Mucosa of descending colon (tissue), 3 donors: ENCODE results near the gene MYH3. TPM values are rescaled to one million over a fixed set of nuclear protein-coding genes. Genes with fewer than 3 reads are reported as not detected.
A peak's percentile ranks its signal among the peaks of the same experiment; 100 is the strongest.

ENCODE experiments used
- ATAC-seq: fragments of 200-7000 bp; cut with Tn5 transposase; one replicate; pipeline ENCODE4 v1.9.1; 2020; ENCODE audit warnings: mild to moderate bottlenecking, moderate library complexity
- DNase-seq, 3 donors: peaks; one replicate each; pipeline ENCODE4 v3.0.0-alpha.2; 2020
- H3K36me3 ChIP-seq: fragments of 200-600 bp; one replicate; pipeline ENCODE4 v1.8.0; 2021; ENCODE audit warnings: low read depth, mild to moderate bottlenecking
- H3K4me1 ChIP-seq: fragments of 200-600 bp; one replicate; pipeline ENCODE4 v1.8.0; 2021; ENCODE audit warnings: low read depth, mild to moderate bottlenecking
- H3K4me3 ChIP-seq: fragments of 200-600 bp; one replicate; pipeline ENCODE4 v1.8.0; 2021; ENCODE audit warnings: mild to moderate bottlenecking
- H3K9me3 ChIP-seq: fragments of 200-600 bp; one replicate; pipeline ENCODE4 v1.8.0; 2021; ENCODE audit warnings: mild to moderate bottlenecking
- intact Hi-C, 2 donors: fragments of 100-400 bp; cut with DNase I in 1 of 2; cut with micrococcal nuclease in 1 of 2; formaldehyde crosslinking; loops; one replicate each; pipeline versions ENCODE4 v1.11.0 to v1.11.1; 2022; cut with DNase I, micrococcal nuclease
- long read RNA-seq, 2 donors: library from polyadenylated mRNA; unstranded; transcript quantifications; one replicate each; pipeline ENCODE4 v2.0.0, GENCODE V29; 2019 to 2021
- total RNA-seq, 3 donors: library from RNA; stranded (reverse); fragmentation: NEBNext Ultra II Directional in 2 of 3; extraction: Animal tissue kit (Norgen Biotek cat#: 25700) in 2 of 3; gene quantifications; one replicate each; pipeline versions ENCODE4 v1.2.1 to v1.2.4, GENCODE V29; 2021 to 2023
- TF ChIP-seq, protein P1 (sequence below): fragments of 200-600 bp; IDR thresholded peaks from one replicate; pipeline ENCODE4 v1.8.0; 2022; ENCODE audit warnings: antibody characterized with exemption, mild to moderate bottlenecking
- donor health status: DM: no; HTN: no; CAD: no; lungs with moderate emphysema.
- donor health status: DM: no; HTN: no; CAD: no.
- donor health status: DM: no; HTN: yes; CAD: no.

MYH3 gene
- total RNA-seq: 1 to 10 TPM; 2.0 to 3.2 (median 2.3) TPM
- long read RNA-seq, donor 1: 0 reads
- long read RNA-seq, donor 2: 0 reads

- intact Hi-C loops: no loop called here
- Histone ChIP-seq H3K9me3 (no peaks in the 10 kb centered on the region), H3K36me3 (no peaks in the 10 kb centered on the region), H3K4me3 (no peak within 1 kb of the TSS), H3K4me1 (no peaks in the 10 kb centered on the region)
- DNase-seq (no peak), ATAC-seq (no peak)
- TF ChIP-seq, protein P1, sequence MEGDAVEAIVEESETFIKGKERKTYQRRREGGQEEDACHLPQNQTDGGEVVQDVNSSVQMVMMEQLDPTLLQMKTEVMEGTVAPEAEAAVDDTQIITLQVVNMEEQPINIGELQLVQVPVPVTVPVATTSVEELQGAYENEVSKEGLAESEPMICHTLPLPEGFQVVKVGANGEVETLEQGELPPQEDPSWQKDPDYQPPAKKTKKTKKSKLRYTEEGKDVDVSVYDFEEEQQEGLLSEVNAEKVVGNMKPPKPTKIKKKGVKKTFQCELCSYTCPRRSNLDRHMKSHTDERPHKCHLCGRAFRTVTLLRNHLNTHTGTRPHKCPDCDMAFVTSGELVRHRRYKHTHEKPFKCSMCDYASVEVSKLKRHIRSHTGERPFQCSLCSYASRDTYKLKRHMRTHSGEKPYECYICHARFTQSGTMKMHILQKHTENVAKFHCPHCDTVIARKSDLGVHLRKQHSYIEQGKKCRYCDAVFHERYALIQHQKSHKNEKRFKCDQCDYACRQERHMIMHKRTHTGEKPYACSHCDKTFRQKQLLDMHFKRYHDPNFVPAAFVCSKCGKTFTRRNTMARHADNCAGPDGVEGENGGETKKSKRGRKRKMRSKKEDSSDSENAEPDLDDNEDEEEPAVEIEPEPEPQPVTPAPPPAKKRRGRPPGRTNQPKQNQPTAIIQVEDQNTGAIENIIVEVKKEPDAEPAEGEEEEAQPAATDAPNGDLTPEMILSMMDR: no peak
Observed at GRCh38 chr17:10657148-10657547, at the start of gene MYH3. Gene MYH3 (minus strand): TSS chr17:10657309. CDS start chr17:10655064, 2,245 bp downstream.

DNA sequence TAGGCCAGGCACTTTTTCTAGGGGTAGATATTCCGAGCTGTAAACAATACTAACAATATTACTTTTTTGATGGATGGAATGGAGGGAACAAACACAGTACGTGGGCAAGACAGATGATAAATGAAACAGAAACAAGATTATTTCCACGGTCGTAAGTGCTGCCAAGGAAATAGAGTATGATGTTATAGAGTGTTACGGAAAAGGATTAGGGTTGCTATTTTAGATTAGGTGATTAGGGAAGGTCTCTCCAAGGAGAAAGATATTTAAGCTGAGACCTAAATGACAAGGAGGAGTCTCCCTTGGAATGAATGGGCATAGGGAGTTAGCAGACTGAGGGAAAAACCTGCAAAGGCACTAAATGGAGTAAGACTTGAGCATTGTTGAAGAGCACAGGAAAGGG, 48.6 kb upstream of the MYH3 start:
- DNase-seq: no peak
- no peak for ATAC-seq
- no peak overlapping the region for H3K4me3 ChIP-seq
- H3K9me3 ChIP-seq: no peaks in the 10 kb centered on the region
- intact Hi-C loops: no loop called here
- H3K36me3 ChIP-seq: no peaks in the 10 kb centered on the region
- TF ChIP-seq, protein P1: no peak
- H3K4me1 ChIP-seq: no peaks in the 10 kb centered on the region

- Histone ChIP-seq H3K4me1 (no peaks in the 10 kb centered on the region), H3K4me3 (no peak overlapping the region), H3K36me3 (no peaks in the 10 kb centered on the region), H3K9me3 (no peaks in the 10 kb centered on the region)
- ATAC-seq: no peak
- TF ChIP-seq, protein P1: no peak
- no peak for DNase-seq
- intact Hi-C loops: no loop called here
Observed at GRCh38 chr17:10702574-10702973, 45.5 kb upstream of the MYH3 start.

DNA sequence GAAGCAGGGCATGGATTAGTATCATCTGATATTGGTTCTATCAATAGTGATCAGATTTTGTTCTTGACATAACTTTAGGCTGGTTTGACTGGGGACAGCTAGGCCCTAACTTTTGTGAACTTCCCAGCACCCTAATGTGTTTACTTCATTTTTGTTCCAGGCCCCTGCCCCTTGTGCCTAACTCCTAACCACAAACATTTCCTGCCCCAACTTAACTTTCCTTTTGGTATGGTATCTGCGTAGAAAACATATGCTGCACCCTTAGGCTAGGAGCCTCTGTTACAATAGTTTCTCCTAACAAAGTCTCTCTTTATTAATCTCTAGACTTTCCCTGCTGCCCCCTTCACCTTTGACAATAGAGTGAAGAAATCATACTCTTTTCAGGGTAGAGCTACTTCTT, 42.7 kb upstream of the MYH3 start:
- H3K9me3 ChIP-seq: no peaks in the 10 kb centered on the region
- no peaks in the 10 kb centered on the region for H3K36me3 ChIP-seq
- no peak for DNase-seq
- H3K4me1 ChIP-seq: peaks cover 11% of the 10 kb centered on the region
- intact Hi-C loops: no loop called here
- TF ChIP-seq, protein P1: no peak
- H3K4me3 ChIP-seq: no peak overlapping the region
- no peak for ATAC-seq

DNA sequence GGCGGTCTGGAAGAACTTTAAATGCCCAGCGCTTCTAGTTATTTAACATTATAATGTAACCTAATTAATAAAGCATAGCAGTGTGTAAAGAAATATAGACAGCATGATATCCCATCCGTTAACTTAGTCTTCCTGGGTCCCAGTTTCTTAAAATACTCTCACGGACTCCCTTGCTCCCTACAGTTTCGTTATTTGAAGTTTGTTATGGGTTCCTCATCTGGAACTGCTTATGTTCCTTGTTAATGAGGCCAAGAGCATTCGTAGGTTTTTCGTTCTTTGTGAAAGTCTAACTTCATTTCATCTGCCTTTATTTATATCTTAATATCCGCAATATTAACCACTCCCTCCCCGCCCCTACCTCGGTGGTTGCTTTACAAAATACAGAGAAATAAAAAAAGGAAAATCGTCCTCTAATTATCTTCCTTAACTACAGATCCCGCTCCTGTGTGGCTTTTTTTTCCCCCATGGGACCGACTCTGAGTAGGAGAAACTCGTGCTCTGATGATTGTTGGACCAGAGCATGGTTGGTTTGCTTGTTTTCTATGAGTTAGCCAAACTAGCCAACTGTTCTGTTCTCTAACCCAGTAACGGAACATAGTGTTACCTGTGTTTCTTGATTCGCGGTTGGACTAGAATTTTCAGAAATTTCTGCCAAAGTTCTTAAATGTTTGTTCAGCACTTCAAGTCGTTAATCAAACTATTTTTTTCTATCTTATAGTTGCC, 41.1 kb upstream of the MYH3 start:
- peak in 1 of 3 donors; percentile 21 for DNase-seq
- intact Hi-C loops: no loop called here
- peaks cover 11% of the 10 kb centered on the region for H3K4me1 ChIP-seq

More for the DNA sequence above, 41.1 kb upstream of the MYH3 start:
- no peaks in the 10 kb centered on the region for H3K9me3 ChIP-seq
- no peaks in the 10 kb centered on the region for H3K36me3 ChIP-seq
- H3K4me3 ChIP-seq: peak overlapping the region; percentile 83
- TF ChIP-seq, protein P1: no peak
- no peak for ATAC-seq
